GM21786 (cell line): ENCODE measurements around the gene ATP6V0D1.

Experiments
- ATAC-seq: cut with Tn5 transposase; IDR thresholded peaks from one replicate; pipeline ENCODE4 v1.9.1; 2021; ENCODE audit not compliant: unreplicated experiment

The ATP6V0D1 gene

DNA sequence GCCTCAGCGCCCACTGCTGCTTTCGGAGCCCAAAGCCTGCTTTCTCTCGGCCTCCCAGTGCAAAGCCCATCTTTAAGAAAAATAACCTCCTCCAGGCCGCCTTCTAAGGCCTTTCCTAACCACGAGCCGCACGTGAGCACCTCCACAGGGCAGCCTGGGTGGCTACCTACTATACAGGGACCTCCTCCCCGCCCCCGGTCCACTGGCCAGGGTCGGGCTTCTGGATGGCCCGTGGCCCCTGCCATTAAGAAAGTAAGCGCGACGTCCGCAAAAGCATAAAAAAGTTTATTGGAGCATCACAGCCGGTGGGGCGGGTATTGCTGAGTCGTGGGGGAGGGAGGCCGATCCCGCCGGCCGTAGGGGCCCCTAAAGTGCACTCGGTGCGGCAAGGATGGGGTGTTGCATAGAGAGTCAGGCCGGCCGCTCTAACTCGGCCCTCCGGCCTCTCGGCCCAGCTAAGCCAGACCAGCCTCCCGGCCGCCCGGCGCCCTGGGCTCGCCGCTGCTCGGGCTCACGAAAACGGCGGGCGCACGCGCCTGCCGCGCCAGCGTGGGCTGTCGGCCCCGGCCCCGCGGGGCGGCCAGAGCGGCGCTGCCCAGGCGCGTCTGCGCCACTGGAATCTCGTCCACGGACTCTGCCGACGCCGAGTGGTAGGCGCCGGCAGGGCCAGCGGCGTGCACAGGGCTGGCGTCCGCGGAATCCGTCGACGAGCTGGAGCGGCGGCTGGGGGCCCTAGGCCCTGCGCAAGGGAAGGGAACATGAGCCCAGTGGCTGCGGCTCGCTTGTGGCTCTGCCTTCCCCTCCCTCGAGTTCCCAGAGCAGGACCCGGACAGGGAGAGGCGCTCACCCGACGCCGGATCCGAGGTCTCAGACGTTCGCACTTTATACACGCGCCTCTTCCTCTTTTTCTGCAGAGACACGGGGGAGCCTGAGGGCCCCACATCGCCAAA is 86.5 kb downstream of the ATP6V0D1 start:
- no peak for ATAC-seq

DNA sequence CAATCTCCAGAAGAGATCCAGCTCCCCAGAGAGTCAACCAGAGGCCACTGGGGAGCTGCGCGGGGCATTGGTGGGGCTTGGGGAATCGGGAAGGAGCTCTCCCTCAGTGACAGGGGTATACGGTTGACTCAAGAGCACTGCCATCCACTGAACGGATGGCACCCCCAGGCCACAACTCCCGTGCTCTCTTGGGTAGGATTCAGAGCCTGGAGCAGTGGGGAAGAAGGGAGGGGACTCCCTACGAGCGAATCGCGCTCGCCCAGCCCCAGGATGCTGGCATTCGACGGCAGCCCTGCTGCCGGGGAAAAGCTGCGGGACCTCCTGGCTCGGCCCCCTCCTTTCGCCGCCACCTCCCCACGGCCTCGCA is 87.2 kb downstream of the ATP6V0D1 start:
- no peak for ATAC-seq

DNA sequence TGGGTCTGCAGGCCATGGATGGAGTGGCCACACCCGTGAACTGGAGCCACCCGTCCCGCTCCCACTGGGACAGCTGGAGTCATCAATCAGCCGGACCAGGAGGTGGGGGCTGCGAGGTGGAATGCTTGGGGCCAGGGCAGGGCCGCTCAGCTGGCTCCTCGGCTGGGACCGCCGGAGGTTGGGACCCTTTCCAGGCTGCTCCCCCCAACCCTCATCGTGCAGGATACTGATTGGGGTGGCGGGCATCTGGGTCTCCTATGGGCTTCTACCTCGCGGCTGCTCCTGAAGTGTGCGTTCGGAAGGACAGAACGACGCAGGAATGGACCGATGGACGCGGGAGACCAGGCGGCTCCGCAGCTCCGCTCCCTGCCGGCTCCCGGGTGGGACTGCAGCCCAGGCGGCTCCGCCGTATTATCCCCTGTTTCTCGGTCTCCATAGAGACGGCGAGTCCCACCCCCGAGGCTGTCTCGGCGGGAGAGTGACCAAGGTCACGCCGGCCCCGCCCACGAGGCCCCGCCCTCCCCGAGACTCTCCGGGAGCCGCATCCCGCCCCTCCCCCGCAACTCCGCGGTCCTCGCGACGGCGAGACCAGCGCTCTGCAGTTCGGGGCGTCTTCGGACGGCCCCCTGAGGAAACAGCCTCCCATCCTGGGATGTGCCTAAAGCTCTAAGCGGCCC is 87.7 kb downstream of the ATP6V0D1 start, which contains the start of gene TPPP3:
Gene TPPP3 (minus strand): TSS at position 388 of the 677 bp plus-strand sequence. CDS start 2,387 bp downstream, outside the sequence.
- ATAC-seq = no peak

DNA sequence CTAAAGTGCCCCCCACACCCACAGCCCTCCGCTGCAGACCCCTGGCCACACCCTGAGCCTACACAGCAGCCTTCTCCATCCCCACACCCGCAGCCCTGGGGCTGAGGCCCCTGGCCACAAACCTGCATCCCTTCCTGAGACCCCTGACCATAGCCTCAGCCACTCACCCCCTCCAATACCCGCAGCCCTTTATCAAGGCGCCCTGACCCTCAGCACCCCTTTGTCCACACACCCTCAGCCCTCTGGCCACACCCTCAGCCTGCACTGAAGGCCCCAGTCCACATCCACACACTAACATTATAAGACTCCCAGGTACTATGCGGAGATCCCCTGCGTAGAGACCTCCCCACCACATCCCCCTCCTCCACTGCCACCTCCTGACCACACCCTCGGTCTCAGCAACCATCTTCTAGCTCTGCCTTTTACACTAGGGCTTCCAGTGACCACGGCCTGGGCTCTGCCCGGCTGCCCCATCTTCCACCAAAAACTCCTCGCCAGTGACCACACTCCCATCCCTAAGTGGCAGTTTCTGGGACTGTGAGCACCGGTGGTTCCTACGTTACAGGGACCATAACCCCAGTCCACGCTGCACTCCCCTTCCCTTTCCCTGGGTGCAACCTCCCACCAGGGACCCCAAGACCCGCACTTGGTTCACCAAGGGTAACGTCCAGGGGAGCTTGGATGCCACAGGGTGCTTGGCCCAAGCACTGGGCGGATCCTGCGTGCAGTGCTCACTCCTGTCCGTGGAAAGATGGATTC is 88.5 kb downstream of the ATP6V0D1 start:
- no peak for ATAC-seq

DNA sequence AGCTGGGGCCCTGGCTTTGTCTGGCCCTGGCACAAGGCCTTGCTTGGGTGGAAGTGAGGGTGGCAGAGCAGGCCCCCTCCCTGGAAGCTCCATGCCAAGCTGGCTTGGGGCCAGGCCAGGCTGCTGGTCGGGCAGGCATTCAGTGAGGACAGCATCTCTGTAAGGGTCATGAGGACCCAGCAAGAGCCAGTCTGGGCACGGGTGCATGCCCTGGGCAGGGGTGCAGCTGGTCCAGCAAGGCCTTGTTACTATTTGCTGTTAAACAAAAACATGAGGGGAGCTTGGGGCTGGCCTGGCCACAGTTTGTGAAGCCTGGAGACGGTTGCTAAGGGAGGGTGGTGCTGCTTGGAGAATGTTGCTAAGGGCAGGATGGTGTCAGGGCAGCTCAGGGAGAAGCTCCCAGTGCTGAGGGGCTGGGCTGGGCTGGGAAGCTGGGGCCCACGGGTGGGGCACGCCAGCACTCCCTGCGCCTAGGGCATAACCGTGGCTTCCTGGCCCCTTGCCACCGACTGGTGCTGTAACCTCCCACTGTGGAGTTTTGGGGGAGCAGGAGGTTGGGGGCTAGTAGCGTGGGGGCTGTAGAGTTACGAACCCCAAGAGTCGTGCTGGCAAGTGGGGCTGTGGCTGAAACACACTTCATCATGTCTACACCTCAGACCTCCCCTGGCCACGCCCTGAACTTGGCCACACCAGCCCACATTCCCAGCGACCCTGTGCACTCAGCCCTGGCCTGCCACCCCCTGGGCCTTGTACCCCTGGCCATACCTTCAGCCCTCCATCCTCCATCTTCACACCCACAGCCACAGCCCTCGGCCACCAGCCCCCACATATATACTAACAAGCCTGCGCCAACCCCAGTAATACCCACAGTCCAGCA is 89.3 kb downstream of the ATP6V0D1 start:
- ATAC-seq = no peak

DNA sequence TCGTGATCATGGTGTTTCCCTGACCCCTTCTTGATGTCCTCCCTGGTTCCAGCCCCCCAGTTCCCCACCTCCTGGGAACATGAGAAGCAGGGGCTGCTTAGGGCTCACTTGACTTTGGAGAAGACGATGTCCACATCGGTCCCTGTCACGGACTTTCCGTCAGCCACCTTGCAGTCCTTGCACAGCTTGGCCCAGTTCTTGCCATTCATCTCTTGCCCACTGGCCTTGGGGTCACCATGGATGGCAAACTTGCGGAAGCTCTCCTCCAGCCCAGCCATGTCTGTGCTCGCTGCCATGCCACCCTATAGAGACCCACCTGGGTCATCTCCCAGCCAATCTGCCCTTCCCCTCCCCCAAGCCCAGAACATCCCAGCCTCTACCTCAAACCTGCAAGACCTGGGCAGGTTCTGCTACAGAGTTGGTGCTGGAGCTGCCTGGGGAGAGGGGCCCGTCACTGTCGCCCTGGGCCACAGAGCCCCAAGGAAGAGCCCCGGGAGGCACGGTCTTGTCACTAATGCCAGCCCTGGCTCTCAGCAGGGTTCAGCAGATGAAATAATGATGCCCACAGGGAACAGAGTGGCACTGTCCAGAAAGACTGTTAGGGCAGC is 90.0 kb downstream of the ATP6V0D1 start:
- ATAC-seq = no peak

DNA sequence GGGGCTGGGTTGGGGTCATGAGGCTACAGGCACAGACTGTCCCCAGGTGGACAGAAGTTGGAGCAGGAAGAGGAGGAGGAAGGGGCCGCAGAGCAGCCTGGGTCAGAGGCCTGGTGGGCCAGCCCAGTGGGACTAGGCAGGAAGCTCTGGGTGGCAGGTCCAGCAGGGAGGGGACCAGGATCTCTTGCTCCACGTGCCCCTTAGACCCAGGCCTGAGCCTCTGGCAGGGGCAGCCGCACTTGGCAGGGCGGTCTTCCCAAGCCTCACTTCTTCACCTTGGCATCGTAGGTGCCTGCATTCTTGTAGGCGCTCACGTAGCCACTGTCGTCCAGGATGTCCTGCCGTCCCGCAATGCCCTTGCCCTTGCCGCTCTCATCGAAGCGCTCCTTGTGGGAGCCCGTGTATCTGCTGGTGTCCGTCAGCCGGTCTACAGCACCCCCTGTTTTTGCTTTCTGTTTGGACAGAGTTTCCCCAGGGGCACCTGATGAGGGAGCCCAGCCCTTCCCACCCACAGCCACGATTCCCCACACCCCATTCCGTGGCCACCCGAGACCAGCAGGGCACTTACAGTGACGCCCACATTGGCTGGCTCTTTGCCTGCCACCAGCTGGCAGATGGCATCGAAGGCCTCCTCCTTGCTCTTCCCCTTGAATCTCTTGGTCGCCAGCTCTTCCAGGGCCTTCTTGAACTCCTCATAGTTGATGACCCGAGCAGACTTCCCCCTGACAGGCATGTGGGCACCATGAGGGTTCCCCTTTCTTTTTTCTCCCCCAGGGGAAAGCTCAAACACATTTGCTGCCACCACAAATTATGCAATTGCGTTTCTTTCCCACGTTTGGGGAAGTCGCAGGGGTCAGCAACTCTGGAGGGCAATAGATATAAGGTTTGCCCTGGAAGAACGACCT is 90.8 kb downstream of the ATP6V0D1 start:
- ATAC-seq = no peak

DNA sequence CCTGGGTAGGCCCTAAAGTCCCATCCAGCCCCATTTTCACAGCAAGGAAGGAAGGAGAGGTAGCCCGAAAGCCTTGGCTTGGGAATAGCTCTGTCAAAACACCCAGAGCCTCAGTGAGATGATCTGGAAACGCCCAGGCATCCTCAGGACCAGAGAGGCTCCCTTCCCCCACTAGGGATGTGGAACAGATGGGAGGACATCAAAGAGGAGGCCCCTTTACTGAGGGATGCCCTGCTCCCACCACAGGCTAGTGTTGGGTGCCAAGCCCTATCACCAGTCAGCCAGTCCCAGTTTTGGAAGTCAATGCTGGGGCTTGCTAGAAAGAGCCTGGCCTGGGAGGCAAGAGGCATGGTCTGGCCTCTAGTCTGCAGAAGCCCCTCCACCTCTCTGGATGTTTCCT is 92.4 kb downstream of the ATP6V0D1 start:
- ATAC-seq = no peak

DNA sequence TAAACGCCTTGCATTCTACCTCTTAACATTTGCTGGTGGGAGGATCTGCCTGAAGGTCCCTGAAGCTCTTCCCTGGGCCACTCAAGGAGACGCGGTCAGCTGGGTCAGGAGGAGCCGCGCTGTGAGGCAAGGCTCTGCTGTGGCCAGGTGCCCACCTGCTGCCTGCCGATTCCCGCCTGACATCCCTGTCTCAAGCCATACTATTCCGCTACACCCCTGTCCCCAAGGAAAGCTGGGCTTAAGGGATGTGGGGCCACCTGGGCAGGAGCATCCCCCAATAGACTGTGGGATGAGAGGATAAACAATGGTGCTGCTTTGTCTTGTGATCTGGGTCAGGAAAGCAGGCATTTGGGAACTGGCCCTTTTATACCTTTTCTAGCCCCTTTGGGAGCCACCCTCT is 92.8 kb downstream of the ATP6V0D1 start:
- no peak for ATAC-seq
